SU-DHL-6 (cell line): Measurements from ENCODE around the gene TMEM127.

ENCODE experiments used
- H2AFZ ChIP-seq: fragments of 200-600 bp; sonication (generic); 2 replicates; pipeline ENCODE4 v1.6.1; 2014; ENCODE audit warnings: low read depth, mild to moderate bottlenecking, moderate library complexity, mixed read lengths, antibody characterized with exemption, low read length; ENCODE audit not compliant: severe bottlenecking
- H3F3A ChIP-seq: fragments of 200-600 bp; shearing (Covaris generic); 2 replicates; pipeline ENCODE4 v1.6.0; 2016; ENCODE audit warnings: antibody characterized with exemption, mild to moderate bottlenecking; ENCODE audit not compliant: insufficient read depth
- H3K27ac ChIP-seq: fragments of 200-600 bp; sonication (generic); 2 replicates; pipeline ENCODE4 v1.5.1; 2016; ENCODE audit warnings: low read depth, mild to moderate bottlenecking, low read length, moderate library complexity, mixed read lengths
- H3K27me3 ChIP-seq: fragments of 200-600 bp; sonication (generic), shearing (Covaris generic); 2 replicates; pipeline ENCODE4 v1.6.0; 2014; ENCODE audit warnings: mild to moderate bottlenecking, low read length
- H3K36me3 ChIP-seq: fragments of 200-600 bp; sonication (generic); 2 replicates; pipeline ENCODE4 v1.6.1; 2014; ENCODE audit warnings: mild to moderate bottlenecking, low read length, mixed read lengths
- H3K4me2 ChIP-seq: fragments of 300-600, 200-600 bp; shearing (Covaris generic), sonication (generic); 2 replicates; pipeline ENCODE4 v1.6.0; 2014; ENCODE audit warnings: low read length, low read depth, mild to moderate bottlenecking; ENCODE audit not compliant: poor library complexity, severe bottlenecking
- H3K4me3 ChIP-seq: fragments of 200-600 bp; sonication (generic); 2 replicates; pipeline ENCODE4 v1.5.1; 2014; ENCODE audit warnings: antibody characterized with exemption, low read length, mild to moderate bottlenecking, mixed read lengths; ENCODE audit not compliant: insufficient read depth, poor library complexity, severe bottlenecking
- H3K79me2 ChIP-seq: fragments of 200-600 bp; sonication (generic); 2 replicates; pipeline ENCODE4 v1.6.1; 2014; ENCODE audit warnings: mild to moderate bottlenecking, low read length, moderate library complexity; ENCODE audit not compliant: insufficient read depth
- H3K9ac ChIP-seq: fragments of 200-600 bp; sonication (generic); 2 replicates; pipeline ENCODE4 v1.7.0; 2014; ENCODE audit warnings: mild to moderate bottlenecking, low read length
- H3K9me2 ChIP-seq: fragments of 200-600 bp; sonication (generic); replicated peaks from 2 replicates; pipeline ENCODE4 v1.6.1; 2014; ENCODE audit warnings: low read length; ENCODE audit not compliant: insufficient read depth
- H3K9me3 ChIP-seq: fragments of 200-600 bp; sonication (generic); 2 replicates; pipeline ENCODE4 v1.6.1; 2014; ENCODE audit warnings: low read length, mixed read lengths; ENCODE audit not compliant: insufficient read depth
- H4K20me1 ChIP-seq: fragments of 200-600 bp; sonication (generic); 2 replicates; pipeline ENCODE4 v1.6.1; 2014; ENCODE audit warnings: low read depth, mild to moderate bottlenecking, antibody characterized with exemption, low read length, moderate library complexity, mixed read lengths
- EZH2phosphoT487 ChIP-seq: fragments of 200-600 bp; sonication (generic), shearing (Covaris generic); conservative IDR thresholded peaks from 2 replicates; pipeline ENCODE4 v1.6.1; 2018; ENCODE audit warnings: mild to moderate bottlenecking, antibody characterized with exemption, low read length, moderate library complexity, mixed read lengths
- TF ChIP-seq, protein P1 (sequence below): fragments of 200-600 bp; sonication (generic); IDR thresholded peaks from one replicate; pipeline ENCODE4 v1.5.1; 2017; ENCODE audit warnings: antibody characterized with exemption, mild to moderate bottlenecking, low read length, moderate library complexity; ENCODE audit not compliant: insufficient read depth, poor library complexity, severe bottlenecking

The TMEM127 gene

DNA sequence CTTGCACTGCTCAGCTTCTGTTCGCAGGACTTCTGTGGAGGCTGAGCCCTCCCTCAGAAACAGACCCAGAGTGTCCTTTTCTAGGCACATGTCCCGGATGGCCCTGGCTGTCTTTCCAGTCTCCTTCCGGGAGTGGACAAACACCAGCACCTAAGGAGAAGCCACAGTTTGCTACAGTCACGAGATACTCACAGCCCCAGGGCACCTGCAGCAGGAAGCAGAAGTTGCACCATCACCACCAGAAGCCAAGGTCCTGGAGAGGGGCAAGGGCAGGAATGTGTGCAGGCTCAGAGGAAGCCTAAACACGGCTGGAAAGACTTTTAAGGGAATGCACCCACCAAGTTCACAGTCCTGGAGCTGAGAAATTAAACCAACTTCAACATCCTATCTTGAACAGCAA is 26.0 kb upstream of the TMEM127 start:
- no peak overlapping the region for H3K4me3 ChIP-seq
- H3F3A ChIP-seq, result no peaks in the 10 kb centered on the region
- no peak overlapping the region for H2AFZ ChIP-seq
- no peaks in the 10 kb centered on the region for H3K79me2 ChIP-seq
- H3K27me3 ChIP-seq, result no peaks in the 10 kb centered on the region
- no peaks in the 10 kb centered on the region for H4K20me1 ChIP-seq
- no peak overlapping the region for H3K27ac ChIP-seq
- no peak overlapping the region for H3K4me2 ChIP-seq
- H3K9ac ChIP-seq, result no peak overlapping the region
- no peaks in the 10 kb centered on the region for H3K9me2 ChIP-seq
- H3K36me3 ChIP-seq, result peaks cover 33% of the 10 kb centered on the region
- H3K9me3 ChIP-seq, result no peaks in the 10 kb centered on the region
- TF ChIP-seq, protein P1, sequence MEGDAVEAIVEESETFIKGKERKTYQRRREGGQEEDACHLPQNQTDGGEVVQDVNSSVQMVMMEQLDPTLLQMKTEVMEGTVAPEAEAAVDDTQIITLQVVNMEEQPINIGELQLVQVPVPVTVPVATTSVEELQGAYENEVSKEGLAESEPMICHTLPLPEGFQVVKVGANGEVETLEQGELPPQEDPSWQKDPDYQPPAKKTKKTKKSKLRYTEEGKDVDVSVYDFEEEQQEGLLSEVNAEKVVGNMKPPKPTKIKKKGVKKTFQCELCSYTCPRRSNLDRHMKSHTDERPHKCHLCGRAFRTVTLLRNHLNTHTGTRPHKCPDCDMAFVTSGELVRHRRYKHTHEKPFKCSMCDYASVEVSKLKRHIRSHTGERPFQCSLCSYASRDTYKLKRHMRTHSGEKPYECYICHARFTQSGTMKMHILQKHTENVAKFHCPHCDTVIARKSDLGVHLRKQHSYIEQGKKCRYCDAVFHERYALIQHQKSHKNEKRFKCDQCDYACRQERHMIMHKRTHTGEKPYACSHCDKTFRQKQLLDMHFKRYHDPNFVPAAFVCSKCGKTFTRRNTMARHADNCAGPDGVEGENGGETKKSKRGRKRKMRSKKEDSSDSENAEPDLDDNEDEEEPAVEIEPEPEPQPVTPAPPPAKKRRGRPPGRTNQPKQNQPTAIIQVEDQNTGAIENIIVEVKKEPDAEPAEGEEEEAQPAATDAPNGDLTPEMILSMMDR, result no peak
- TF ChIP-seq EZH2phosphoT487, result no peak

DNA sequence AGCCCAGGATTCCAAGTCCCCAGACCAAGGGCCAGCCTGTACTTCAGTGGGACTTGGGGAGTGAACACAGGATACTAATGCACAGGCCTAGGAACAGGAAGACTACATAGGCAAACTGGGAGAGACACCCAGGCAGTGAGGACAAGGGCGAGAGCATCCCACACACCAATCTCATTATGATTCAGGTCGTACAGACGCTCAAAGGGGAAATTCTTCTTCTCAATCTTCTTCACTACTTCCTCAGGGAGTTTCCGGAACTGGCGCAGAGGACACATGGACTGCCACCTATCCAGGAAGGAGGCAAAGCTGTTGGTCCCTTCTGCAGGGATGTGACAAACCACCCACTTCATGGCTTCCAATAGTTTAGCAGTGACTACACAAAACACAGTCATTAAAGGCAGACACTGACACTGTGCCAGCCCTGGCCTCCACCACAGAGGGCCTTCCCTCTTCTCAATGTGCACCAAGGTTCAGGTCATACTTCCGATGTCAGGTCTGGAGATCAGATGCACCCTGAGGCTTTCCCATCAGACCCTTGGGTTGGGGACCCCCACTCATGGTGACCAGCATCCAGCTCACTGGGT is 21.6 kb upstream of the TMEM127 start:
- Histone ChIP-seq H3K4me2 (no peak overlapping the region), H3K27me3 (no peaks in the 10 kb centered on the region), H3K79me2 (no peaks in the 10 kb centered on the region), H3K4me3 (no peak overlapping the region), H2AFZ (no peak overlapping the region), H3F3A (no peaks in the 10 kb centered on the region), H3K9me3 (no peaks in the 10 kb centered on the region), H3K9me2 (no peaks in the 10 kb centered on the region), H4K20me1 (no peaks in the 10 kb centered on the region), H3K27ac (no peak overlapping the region), H3K36me3 (peaks cover 18% of the 10 kb centered on the region), H3K9ac (no peak overlapping the region)
- TF ChIP-seq, protein P1, result no peak
- TF ChIP-seq EZH2phosphoT487, result no peak

DNA sequence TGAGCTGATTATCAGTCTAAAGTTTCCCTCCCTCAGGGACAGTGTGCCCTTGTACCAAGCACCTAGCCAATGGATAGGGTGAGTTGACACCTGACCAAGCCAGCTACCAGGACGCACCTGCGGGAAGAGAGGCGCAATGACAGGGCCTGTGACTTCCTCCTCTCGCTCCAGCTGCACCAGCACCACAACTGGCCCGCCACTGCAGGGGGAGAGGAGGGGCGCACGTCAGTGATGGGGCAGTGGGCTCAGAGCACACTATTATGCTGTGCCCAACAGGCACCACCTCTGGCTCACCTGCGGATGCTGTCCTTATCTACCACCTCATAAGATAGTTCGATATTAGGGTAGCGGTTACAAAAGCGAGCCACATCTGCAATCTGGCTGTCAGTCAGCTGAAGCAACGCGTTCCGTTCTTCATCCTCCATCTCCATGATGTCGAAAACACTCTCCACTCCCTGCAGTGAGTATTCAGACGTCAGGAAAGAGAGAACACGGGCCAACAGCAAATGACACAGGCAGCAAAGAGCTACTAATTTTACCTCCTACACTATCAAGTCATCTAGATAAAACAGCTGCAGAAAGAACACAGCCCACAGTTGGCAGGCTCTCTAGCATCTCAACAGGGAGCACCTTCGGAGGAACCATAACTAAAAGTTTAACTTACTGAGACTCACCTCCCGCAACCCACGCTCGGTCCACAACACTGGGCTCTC is 11.1 kb upstream of the TMEM127 start:
- H3K27ac ChIP-seq, result no peak overlapping the region
- no peaks in the 10 kb centered on the region for H3K9me3 ChIP-seq
- H3K4me3 ChIP-seq, result no peak overlapping the region
- TF ChIP-seq, protein P1, result no peak
- no peak for TF ChIP-seq EZH2phosphoT487
- no peak overlapping the region for H2AFZ ChIP-seq
- H3K9me2 ChIP-seq, result no peaks in the 10 kb centered on the region
- peaks cover 21% of the 10 kb centered on the region for H3F3A ChIP-seq
- H3K9ac ChIP-seq, result no peak overlapping the region
- no peaks in the 10 kb centered on the region for H3K27me3 ChIP-seq
- H3K79me2 ChIP-seq, result no peaks in the 10 kb centered on the region
- H4K20me1 ChIP-seq, result no peaks in the 10 kb centered on the region
- no peak overlapping the region for H3K4me2 ChIP-seq
- H3K36me3 ChIP-seq, result peaks cover 13% of the 10 kb centered on the region; the same call in 1 of the 2 replicates
